GM19395 (cell line): Measurements from ENCODE around the gene SENP2.
A peak's percentile ranks its signal among the peaks of the same experiment; 100 is the strongest.
"Not testable (repeated sequence)": the region's sequence is repeated elsewhere in the genome, so short reads cannot be mapped to it uniquely, and the experiment has no call there.

ENCODE experiments used
- ATAC-seq: cut with Tn5 transposase; IDR thresholded peaks from one replicate; pipeline ENCODE4 v1.9.1; 2021; ENCODE audit warnings: mild to moderate bottlenecking, moderate library complexity; ENCODE audit not compliant: unreplicated experiment

Gene SENP2

GRCh38 chr3:185585518-185585858 is 607 bp upstream of the SENP2 start:
- ATAC-seq, result no peak

DNA sequence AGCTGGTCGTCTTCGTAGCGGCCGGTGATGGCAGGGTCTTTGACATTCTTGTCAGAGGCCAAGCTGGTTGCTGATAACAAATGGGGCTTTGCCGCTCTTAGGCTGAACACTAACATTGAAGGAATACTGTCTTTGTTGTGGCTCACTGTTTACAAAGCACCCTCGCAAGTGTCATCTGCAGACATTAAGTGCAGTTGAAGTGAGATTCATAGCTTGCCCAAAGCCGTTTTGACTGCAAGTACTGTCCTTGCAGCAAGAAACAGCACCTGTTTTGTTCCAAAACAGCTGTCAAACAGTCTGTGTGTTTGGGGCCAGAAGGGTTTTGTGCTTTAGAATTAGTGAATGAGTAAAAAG is 568 bp downstream of the SENP2 start:
- no peak for ATAC-seq

GRCh38 chr3:185594073-185594472 is 8.0 kb downstream of the SENP2 start:
- ATAC-seq, result no peak

- ATAC-seq, result peak; percentile 69
Measured at GRCh38 chr3:185595526-185595925, 9.4 kb downstream of the SENP2 start.

DNA sequence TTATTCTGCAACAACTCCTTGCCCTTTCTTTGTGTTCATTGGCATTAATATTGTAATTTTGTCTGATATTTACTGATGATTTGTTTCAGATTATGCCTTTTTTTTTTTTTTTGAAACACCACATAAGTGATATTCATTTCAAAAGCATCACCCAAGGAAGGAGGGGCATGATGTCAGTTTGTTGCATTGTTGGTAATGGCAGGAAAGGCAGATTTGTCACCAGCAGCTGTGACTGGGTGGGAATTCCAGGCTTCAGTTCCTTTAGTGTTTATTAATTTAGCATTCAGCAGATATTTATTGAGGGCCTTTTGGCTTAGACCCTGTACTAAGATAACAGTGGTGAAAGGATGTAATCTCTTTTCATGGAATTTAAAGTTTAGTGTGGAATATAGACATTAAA is 19.5 kb downstream of the SENP2 start:
- no peak for ATAC-seq

- no peak for ATAC-seq
Measured at GRCh38 chr3:185606196-185606595, 20.1 kb downstream of the SENP2 start.

- ATAC-seq, result no peak
Measured at GRCh38 chr3:185613016-185613415, 26.9 kb downstream of the SENP2 start.

DNA sequence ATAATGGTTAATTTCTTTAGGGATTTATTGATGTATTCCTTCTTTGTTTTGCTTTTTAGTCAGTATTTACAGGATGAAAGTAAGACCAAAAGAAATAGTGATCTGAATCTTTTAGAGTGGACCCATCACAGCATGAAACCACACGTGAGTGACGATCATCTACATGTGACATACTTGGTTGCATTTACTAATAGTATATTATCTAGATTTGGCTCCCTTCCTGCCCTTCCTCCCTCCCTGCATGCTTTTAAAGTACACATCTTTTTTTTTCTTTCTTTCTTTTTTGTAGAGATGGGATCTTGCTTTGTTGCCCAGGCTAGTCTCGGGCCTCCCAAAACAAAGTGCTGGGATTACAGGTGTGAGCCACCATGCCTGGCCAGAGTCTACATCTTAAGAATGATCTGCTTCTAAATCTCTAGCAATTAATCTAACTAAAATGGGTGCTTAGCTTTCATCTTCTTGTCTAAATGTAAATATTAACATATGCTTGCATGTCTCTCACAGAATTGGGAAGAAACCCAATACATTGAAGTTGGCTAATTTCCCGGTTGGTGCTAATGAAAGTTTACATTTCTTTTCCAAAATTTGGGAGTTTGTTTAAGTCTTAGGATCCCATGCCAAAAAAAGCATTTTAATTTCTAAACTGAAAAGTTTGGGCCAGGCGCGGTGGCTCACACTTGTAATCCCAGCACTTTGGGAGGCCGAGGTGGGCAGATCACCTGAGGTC is 38.0 kb downstream of the SENP2 start:
- ATAC-seq, result no peak

DNA sequence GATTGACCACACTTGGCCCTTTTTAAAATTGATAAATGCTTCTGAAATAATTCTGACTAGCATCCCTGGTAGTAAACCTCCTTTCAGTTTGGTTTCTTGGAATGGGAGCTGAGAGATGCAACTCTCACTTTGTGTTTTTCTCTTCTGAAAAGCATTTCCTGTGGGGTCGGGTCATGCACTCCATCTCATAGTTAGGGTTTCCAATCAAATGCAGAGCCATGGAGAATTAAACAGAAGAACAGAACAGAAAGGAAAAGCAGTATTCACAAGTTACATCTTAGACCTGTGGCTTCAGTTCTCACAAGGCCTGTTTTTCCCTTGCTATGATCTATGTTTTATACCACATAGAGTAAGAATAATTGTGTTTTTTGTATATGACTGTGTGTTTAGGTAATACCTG is 39.7 kb downstream of the SENP2 start:
- no peak for ATAC-seq

DNA sequence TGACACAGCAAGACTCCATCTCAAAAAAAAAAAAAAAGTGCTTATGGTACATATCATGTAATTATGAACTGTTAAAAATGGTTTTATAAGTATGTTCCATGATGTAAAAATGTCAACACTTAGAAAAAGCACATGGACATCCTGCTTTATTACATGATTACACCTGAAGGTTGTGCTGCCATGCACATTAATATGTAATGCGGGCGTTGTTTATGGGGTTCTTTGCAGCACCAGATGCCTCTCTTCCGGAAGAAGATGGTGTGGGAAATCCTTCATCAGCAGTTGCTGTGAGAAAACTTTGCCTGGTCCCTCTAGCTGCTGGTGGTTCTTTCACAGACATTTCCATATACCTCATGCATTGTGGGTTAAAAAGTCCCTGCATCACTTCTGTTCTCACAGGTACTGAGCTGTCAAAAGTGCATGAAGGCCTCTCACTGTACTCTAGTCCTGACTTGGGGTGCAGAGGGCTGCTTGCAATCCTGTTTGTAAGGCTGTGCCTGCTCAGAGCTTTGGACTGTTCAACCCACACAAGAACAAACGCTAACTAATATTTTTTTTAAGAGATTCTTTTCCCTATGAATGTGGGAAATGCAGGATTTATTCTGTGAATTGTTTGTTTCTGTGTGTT is 43.6 kb downstream of the SENP2 start:
- ATAC-seq, result no peak

DNA sequence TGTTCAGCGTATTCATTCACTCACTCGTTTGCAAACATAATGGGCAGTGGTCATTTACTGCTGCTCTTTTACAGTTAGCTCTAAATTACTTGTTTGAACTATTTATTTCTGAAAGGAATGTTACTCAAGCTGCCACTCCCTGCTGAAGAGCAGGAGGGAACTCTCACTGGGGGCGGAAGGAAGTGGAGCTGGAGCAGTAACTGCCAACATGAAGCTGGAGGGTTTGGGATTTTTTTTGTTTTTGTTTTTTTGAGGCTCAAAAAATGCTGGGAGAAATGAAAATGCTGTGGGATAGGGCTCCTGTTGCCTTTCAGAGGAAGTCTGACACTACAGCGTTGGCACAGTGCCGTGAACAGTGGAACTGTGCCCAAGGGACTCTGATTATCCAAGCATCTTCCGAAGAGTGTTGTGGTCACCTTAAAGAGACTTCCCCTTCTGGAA is 44.1 kb downstream of the SENP2 start:
- ATAC-seq, result no peak

GRCh38 chr3:185631108-185631507 is 45.0 kb downstream of the SENP2 start:
- ATAC-seq, result no peak

DNA sequence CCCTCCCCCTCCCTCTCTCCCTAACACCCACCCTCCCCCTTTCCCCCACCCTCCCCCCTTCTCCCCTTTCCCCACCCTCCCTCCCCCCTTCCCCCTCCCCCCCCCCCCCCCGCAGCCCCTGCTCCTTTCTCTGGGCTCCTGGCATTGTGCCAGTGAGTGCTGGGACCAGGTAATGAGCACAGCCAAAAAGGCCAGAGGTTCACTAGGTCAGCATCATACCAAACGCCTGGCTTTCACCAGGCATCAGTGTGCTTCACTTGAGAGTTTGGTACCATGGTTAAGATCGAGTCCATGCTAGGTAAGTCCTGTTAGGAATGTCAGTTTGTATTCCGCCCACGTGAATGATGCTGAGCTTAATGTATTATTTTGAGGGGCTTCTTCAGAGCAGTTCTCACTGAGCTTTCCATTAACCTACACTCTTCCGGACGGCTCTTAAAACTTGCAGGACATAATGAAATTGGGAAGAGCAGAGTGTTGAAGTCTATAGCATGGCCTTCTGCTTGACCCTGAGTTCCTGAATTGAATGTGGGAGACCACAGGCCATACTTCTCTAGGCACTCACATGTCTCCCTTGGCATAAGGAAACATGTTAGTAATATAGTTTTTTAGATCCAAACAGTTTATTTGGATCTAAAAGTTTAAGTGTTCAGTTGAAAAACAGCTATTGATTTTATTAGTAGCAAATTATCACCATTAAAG is 45.6 kb downstream of the SENP2 start:
- ATAC-seq, result no peak

DNA sequence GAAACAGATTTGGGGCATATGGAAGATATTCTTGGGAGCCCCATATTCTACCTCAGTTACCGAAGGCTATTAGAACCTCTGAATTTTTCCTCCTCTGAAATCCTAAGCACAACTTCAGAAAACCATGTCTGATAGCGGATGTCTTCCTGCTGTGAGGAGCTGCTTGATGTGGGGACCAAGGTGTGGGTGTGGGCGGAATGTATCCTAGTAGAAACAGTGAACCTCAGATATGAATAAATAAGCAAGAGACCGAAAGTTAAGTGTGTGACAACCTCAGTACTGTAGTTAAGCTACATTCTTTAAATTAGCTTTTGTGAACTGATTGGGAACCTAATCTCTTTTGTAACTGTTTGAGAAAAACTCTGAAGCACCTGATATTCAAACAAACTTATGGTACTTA is 46.9 kb downstream of the SENP2 start:
- no peak for ATAC-seq

- ATAC-seq, result no peak
Measured at GRCh38 chr3:185637388-185637787, 51.3 kb downstream of the SENP2 start.

GRCh38 chr3:185638651-185639050 is 52.6 kb downstream of the SENP2 start:
- ATAC-seq, result not testable (repeated sequence)

DNA sequence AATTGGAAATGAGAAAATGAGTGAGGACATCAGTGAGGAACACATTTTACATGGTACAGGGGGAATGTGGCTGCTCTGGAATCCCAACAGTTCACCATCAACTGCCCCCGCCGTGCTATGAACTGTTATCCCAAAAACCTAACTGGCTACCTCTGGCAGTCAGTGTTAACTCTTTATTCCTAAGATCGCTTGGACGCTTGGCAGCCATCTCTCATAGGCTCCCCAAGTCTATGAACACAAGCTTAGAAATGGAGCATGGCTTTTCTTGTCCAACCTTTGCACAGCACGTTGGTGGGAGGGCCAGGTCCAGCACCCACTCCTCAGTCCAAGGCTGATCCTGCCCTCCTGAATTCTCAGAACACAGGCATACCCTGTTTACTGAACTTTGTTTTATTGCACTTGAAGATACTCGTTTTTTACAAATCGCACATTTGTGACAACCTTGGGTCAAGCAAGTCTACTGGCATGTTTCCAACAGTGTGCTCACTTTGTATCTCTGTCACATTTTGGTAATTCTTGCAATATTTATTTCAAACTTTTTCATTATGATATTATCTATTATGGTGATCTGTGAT is 53.6 kb downstream of the SENP2 start:
- no peak for ATAC-seq

GRCh38 chr3:185640308-185640707 is 54.2 kb downstream of the SENP2 start:
- ATAC-seq, result no peak

- not testable (repeated sequence) for ATAC-seq
Measured at GRCh38 chr3:185645191-185645590, 59.1 kb downstream of the SENP2 start.

DNA sequence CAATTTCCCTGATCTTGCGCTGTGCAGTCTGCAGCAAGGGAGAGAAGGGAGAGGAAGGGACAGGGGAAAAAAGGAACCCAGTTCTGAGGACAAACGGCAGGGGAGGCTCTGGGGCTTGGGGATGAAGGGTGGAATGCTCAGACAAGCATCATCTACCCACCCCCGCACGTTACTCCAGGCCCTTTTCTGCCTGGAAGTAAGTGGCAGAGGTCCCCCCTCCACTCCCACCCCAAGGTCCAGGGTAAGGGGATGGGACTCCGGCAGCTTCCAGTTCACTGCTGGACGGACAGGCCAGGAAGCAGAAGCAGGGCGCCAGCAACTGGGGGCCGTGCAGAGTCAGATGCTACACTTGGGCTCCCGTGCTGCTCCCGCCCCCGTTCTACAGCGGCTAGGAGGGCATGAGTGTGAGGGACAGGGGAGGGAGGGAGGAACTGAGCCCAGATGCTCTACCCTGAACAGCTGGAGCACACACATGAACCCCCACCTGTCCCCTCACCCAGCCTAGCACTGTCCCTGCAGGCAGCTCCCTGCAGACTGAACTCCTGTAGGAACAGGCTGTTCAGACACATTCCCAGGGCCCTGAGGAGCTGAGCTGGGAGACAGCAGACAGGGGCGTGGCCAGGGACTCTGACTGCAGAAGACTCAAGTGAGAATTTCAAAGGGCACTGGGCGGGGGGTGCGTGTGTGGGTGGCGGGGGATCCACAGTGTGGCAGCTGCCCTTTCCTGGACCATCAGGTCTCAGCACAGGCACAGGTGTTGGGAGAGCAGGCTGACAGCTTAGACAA is 59.7 kb downstream of the SENP2 start:
- ATAC-seq, result no peak
